GM19395 (cell line): ENCODE data around the gene CPAMD8.
"Not testable (repeated sequence)": the region's sequence is repeated elsewhere in the genome, so short reads cannot be mapped to it uniquely, and the experiment has no call there.

Experiments
- ATAC-seq: cut with Tn5 transposase; IDR thresholded peaks from one replicate; pipeline ENCODE4 v1.9.1; 2021; ENCODE audit warnings: mild to moderate bottlenecking, moderate library complexity; ENCODE audit not compliant: unreplicated experiment

The CPAMD8 gene

DNA sequence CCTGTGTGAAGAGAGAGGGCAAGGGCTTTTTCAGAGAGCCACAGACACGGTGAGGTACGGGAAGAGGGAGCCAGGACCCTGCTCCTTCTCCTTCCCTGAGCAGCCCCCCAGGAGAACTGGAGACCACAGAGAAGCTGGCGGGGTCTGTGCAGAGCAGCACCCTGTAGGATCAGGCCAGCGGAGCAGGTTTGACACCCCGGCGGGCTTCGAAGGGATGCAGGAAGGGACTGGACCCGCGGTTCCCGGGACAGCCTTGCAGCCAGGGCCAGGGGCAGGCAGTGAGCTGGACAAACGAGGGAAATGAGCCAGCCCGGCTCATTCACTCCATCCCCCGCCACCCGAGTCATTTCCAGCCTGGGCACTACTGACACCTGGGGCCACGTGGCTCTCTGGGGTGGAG lies 22.2 kb downstream of the CPAMD8 start:
- no peak for ATAC-seq

DNA sequence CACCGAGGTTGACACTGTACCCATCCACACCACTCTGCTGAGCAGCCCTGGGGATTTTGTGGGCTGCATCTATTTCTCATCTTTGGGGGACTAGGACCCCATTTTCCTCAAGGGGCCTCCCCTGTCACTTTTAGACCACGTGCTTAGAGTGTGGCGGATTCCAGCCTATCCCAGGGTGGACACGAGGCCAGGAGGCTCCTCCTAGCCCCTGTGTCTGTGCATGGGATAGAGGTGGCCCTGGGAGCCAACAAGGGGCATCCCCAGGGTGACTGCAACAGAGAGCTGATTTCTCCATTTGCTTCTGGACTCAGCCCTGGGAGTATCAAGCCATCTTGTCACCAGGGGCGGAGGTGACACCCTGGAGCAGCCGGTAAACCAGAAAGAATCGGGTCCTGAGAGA lies 24.2 kb downstream of the CPAMD8 start:
- ATAC-seq = no peak

DNA sequence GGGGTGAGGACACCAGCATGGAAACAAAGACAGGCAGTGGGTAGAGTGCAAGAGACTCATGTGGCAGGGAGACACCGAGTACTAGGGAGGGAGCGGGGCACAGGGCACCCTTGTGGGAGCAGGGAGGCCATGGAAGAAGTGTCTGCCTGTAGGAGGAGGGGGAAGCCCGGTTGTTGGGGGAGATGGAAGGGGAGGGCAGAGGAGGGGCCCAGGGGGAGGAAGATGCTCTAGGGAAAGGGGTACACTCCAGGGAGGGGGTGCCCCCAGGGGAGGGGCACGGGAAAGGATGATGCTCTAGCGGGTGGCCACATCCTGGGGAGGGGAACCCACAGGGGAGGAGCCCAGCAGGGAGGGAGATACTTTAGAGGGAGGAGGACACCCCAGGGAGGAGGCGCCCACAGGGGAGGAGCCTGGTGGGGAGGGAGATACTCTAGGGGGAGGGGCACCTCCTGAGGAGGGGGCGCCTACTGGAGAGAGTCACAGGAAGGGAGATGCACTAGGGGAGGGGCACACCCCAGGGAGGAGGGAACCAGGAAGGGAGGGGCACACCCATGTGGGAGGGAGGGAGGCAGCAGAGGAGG lies 24.9 kb downstream of the CPAMD8 start:
- no peak for ATAC-seq

DNA sequence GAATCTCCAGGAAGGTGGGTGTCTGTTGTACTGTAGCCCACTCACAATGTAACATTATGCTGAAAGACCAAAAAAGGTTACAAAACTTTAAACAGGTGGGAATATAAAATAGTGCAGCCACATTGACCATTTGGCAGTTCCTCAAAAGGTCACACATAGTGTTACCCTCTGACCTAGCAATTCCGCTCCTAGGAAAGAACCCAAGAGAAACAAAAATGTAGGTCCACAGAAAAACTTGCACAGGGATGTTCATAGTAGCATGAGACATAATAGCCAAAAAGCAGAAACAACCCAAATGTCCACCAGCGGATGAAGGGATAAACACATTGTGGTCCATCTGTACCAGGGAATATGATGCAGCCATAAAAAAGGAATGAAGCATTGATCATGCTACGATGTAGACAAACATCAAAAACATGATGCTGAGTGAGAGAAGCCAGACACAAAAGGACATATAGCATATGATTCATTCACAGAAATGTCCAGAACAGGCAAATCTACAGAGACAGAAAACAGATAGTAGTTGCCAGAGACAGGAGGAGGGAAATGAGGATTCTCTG lies 27.9 kb downstream of the CPAMD8 start:
- ATAC-seq = no peak

DNA sequence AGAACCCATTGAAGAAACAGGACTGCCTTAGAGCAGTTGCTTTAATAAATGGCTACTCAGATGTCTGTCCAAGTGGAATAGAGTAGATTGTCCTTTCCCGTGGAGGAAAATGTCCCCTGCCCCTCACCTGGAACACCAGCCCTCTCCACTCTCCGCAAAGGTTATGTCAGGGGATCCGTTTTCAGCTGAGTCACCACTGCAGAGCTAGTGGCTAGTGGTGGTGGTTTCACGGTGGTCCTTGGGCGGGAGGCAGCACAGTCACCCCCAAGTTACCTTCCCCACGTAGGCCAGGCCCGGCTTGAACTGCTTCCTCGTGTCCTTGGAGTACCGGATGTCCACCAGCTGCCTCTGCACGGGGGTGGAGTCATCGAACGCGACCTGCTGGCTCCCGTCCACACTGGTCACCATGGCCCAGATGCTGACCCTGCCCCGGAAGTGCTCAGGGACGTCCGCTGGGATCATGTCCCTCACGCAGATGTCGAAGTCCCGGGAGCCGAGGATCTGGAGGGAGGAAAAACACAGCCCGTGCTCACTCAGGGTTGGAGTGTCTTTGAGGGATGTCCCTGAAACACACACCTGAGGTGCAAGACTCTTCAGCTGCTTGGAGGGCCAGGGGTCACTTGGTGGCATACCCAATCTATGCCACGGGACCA lies 29.6 kb downstream of the CPAMD8 start:
- ATAC-seq = not testable (repeated sequence)

DNA sequence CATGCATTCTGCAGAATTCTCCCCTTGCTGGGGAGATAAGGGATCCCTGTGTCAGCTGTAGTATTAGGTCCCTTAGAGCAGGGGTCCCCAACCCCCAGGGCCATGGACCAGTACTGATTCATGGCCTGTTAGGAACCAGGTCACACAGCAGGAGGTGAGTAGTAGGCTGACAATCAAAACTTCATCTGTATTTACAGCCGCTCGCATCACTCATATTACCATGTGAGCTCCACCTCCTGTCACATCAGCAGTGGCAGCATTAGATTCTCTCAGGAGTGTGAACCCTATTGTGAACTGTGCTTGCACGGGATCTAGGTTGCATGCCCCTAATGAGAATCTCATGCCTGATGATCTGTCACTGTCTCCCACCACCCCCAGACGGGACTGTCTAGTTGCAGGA lies 37.9 kb downstream of the CPAMD8 start:
- no peak for ATAC-seq

DNA sequence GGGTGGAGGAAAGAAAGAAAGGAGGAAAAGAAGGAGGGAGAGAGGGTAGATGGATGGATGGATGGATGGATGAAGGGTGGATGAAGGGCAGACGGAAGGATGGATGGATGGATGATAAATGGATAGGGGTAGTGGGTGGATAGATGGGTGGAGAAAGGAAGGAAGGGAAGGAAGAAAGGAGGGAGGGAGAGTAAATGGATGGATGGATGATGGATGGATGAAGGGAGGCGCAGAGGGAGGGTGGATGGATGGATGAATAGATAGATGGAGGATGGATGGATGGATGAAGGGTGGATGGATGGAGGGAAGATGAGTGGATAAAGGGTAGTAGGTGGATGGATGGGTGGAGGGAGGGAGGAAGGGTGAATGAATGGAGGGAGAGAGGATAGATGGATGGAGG lies 41.2 kb downstream of the CPAMD8 start:
- no peak for ATAC-seq

DNA sequence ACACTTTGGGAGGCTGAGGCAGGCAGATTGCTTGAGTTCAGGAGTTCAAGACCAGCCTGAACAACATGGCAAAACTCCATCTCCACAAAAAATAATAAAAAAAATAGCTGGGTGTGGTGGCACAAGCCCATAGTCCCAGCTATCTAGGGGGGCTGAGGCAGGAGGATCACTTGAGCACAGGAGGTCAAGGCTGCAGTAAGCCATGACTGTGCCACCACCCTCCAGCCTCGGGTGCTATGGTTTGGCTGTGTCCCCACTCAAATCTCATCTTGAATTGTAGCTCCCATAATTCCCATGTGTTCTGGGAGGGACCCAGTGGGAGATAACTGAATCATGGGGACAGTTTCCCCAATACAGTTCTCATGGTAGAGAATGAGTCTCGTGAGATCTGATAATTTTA lies 44.0 kb downstream of the CPAMD8 start:
- ATAC-seq = not testable (repeated sequence)

DNA sequence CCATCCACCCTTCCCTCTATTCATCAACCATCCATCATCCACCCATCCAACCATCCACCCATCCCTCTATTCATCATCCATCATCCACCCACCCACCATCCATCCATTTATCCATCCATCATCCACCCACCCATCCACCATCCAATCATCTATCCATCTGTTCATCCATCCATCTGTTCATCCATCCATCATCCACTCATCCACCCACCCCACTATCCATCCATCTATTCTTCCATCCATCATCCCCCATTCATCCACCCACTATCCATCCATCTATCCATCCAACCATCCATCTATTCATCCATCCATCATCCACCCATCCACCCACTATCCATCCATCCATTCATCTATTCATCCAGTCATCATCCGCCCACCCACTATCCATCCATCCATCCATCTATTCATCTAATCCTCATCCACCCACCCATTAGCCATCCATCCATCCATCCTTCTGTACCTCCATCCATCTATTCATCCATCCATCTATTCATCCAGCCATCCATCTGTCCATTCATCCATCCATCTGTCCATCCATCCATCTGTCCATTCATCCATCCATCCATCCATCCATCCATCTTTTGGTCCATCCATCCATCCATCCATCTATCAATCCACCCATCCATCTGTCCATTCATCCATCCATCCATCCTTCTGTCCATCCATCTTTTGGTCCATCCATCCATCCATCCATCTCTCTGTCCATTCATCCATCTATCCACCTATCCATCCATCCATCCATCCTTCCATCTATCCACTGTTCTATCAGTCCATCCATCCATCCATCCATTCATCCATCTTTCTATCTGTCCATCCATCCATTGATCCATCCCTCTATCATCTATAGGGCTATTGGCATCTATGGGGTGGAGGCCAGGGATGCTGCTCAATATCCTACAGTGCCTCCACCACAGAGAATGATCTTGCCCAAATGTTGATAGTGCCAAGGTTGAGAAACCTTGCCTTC lies 47.5 kb downstream of the CPAMD8 start:
- no peak for ATAC-seq

DNA sequence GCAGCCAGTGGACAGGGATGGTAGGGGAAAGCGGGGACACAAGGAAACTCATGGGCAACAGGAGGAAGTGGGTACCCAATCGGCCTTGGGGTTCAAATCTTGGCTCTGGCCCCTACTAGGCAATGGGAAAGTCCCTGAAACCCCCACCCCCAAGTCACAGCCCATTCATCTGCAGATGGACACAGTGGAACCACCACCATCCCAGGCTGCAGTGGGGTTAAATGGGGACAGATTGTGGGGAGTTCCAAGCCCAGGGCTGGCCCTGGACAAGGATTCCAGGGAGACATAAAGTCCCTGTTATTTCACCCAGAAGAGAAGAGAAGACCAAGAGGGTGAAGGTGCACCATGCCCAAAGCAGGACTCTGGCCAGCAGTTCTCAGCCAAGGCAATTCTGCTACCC lies 48.5 kb downstream of the CPAMD8 start:
- ATAC-seq = no peak

DNA sequence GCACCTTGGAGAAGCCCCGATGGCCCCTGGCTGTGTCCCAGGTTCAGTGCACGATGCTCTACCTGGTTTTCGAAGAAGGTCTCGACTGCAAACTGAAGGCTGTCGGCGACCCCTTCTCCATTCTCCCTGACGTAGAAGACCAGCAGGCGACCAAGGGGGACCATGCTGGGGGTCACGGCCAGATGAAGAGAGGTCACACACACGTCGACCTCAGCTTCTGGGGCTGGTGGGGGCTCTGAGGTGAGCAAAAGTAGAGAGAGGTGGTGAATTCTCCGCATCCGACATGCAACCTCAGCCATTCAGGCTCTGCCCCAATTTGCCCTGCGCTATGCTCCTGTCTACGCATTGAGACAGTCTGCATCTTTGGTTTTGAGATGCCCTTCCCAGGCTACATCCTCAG lies 49.3 kb downstream of the CPAMD8 start:
- ATAC-seq = no peak

DNA sequence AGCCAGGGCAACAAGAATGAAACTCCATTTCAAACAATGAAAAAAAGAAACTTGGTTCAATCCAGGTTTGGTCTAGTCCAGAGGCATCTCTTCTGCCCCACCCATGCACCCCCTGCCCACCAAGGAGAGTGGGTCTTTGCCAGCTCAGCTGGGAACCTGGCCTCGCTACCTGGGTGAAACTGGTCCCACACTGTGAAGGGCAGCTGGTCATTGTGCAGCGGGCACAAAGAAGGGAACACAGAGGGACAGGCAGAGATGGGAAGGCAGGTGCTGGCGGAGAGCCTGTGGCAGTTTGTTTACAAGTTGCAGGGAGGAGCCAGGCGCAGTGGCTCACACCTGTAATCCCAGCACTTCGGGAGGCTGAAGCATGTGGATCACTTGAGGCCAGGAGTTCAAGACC lies 50.2 kb downstream of the CPAMD8 start:
- no peak for ATAC-seq

DNA sequence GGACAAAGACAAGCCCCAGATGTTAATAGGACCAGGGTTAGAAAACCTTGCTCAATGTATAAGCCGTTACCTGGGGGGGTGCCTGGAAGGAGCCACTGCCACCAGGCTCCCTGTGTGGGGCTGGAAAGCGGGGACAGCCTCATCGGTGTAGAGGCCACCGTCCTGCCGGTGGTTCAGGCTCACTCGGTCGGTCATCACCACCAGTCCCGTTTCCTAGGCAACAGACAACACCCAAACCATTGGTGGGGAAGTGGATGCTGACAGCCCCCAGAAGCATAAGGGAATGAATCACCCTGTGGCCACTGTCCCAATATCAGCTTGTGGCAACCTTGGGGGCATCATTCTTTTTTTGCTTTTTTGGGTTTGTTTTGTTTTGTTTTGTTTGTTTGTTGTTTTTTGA lies 55.8 kb downstream of the CPAMD8 start:
- no peak for ATAC-seq

DNA sequence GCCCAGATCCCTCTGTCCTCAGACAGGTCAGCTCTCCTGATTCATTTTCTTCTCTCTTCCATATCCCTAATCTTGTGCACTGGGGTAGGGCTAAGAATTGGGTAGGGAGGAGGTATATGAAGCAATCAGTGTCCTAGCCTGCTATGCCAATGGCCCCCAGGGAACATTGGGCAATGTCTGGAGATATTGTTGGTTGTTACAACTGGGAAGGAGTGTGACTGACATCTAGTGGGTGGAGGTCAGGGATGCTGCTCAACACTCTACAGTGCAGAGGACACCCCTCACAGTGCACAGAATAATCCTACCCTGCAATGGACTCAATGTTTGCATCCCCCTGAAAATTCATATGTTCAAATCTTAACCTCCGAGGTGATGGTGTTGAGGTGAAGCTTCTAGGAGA lies 57.5 kb downstream of the CPAMD8 start:
- ATAC-seq = no peak

DNA sequence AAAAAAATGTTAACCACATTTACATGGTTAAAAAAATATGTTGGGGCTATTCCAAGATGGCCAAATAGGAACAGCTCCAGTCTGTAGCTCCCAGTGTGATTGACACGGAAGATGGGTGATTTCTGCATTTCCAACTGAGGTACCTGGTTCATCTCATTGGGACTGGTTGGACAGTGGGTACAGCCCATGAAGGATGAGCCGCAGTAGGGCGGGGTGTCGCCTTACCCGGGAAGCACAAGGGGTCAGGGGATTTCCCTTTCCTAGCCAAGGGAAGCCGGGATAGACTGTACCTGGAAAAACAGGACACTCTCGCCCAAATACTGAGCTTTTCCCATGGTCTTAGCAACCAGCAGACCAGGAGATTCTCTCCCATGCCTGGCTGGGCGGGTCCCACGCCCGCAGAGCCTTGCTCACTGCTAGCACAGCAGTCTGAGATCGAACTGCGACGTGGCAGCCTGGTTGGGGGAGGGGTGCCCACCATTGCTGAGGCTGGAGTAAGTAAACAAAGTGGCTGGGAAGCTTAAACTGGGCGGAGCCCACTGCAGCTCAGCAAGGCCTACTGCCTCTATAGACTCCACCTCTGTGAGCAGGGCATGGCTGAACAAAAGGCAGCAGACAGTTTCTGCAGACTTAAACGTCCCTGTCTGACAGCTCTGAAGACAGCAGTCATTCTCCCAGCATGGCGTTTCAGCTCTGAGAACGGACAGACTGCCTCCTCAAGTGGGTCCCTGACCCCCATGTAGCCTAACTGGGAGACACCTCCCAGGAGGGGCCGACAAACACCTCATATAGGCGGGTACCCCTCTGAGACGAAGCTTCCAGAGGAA lies 65.4 kb downstream of the CPAMD8 start:
- ATAC-seq = not testable (repeated sequence)

DNA sequence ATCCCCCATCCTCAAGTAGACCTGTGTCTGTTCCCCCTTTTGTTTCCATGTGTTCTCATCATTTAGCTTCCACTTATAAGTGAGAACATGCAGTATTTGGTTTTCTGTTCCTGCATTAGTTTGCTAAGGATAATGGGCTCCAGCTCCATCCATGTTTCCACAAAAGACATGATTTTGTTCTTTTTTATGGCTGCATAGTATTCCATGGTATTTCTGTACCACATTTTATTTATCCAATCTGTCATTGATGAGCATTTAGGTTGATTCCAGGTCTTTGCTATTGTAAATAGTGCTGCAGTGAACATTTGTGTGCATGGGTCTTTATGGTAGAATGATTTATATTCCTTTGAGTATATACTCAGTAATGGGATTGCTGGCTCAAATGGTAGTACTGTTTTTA lies 68.3 kb downstream of the CPAMD8 start:
- ATAC-seq = not testable (repeated sequence)

DNA sequence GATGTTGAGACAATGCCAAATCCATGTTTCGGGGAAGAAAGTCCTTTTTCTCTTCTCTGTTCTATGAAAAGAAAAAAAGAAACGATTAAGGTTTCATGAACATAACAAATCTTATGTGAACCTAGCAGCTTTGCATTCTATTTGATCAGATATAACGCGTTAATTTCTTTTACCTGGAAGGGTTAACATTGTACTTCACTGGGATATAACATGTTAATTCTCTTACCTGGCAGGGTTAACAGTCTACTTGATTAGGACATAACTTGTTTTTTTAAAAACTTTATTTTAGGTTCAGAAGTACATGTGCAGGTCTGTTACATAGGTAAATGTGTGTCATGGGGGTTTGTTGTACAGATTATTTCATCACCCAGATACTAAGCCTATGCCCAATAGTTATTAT lies 68.8 kb downstream of the CPAMD8 start:
- ATAC-seq = no peak

DNA sequence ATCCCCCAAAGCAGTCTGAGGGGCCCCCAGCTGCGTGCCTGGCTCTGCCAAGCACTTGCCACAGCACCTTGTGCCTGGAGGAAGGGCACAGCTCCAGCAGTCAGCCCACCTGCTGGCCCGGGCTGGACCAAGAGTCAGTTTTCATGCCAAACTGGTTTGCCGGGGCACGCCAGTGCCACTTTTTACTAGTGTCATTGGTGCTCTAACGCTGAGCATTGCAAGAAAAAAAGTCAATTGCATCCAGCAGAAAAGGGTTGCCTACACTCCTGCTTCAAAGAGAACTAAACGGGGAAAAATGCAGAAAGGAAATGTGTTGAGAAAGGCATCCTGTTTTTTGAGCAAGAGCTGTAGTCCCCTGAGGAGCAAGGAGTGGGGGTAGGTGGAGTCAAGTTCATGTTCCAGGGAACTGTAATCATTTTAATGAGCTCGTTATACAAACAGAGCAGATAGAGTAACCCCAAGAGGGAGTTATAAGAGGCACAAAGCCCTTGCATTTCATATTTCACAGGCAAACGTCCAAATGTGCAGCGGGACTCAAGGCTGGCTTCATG lies 69.4 kb downstream of the CPAMD8 start:
- ATAC-seq = no peak

DNA sequence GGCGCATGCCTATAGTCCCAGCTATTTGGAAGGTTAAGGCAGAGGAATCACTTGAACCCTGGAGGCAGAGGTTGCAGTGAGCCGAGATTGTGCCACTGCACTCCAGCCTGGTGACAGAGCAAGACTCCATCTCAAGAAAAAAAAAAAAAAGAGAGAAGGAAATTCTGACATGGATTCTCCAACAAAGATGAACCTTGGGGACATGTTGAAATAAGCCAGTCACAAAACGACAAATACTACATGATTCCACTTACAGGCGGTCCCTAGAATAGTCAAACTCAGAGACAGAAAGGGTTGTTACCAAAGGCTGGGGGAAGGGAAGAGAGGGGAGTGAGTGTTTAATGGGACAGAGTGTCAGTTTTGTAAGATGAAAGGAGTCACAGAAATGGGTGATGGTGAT lies 71.4 kb downstream of the CPAMD8 start:
- ATAC-seq = no peak

DNA sequence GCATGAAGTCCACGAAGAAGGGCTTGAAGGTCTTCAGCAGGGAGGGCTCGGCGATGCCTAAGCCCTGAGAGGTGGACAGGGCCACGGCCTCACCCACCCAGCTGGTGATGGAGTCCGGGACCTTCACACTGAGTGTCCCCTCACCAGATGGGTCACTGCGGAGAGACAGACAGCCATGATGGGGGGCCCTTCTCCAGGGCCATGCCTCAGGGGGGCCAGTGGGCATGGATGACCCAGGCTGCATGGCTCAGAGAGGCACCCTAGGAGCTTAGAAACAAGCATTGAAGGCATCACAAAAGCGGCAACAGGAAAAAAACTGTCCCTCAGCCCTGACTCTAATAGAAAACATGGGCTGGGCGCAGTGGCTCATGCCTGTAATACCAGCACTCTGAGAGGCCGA lies 74.6 kb downstream of the CPAMD8 start:
- ATAC-seq = no peak
